IMR-90 (cell line): Measurements from ENCODE around the gene KIAA0232. TPM values are rescaled to one million over a fixed set of nuclear protein-coding genes. Genes with fewer than 3 reads are reported as not detected.

Experiments used
- ATAC-seq: fragments of 200-7000 bp; cut with Tn5 transposase; 2 replicates; pipeline ENCODE4 v1.9.1; 2020; ENCODE audit warnings: low read depth, mild to moderate bottlenecking, moderate library complexity
- BruUV-seq: library from RNA; stranded (reverse); fragments of 400-500 nt; replicated peaks from 2 replicates; lab custom pipeline; 2021; lab: Mats Ljungman, UMichigan
- CTCF ChIA-PET: fragments of 300-600 bp; formaldehyde crosslinking; extraction: SDS; loops from one replicate; lab custom pipeline; 2021; ENCODE audit warnings: antibody characterized with exemption; lab: Yijun Ruan, JAX
- POLR2A ChIA-PET: fragments of 300-600 bp; sonication (Branson Sonifier 250); formaldehyde crosslinking; loops from one replicate; lab custom pipeline; 2022; ENCODE audit warnings: antibody characterized with exemption; ENCODE audit not compliant: unreplicated experiment; lab: Charles Lee
- DNase-seq: peaks from one replicate; pipeline ENCODE4 v3.0.0; 2013
- H2AFZ ChIP-seq: replicated peaks from 2 replicates; pipeline ENCODE3; 2013; ENCODE audit warnings: low read length, mild to moderate bottlenecking; ENCODE audit not compliant: poor library complexity
- H2AK5ac ChIP-seq: 2 replicates; pipeline ENCODE4 v1.6.1; 2013; ENCODE audit warnings: low read depth, low read length, inconsistent platforms
- H2AK9ac ChIP-seq: replicated peaks from 2 replicates; pipeline ENCODE3; 2013; ENCODE audit warnings: mild to moderate bottlenecking, low read depth, low read length, moderate library complexity; ENCODE audit not compliant: poor library complexity
- H2BK120ac ChIP-seq: 2 replicates; pipeline ENCODE4 v1.6.1; 2013; ENCODE audit warnings: low read depth, low read length, inconsistent platforms
- H2BK15ac ChIP-seq: 3 replicates; pipeline ENCODE4 v1.6.1; 2013; ENCODE audit warnings: low read depth, low read length, inconsistent platforms
- H2BK20ac ChIP-seq: 2 replicates; pipeline ENCODE4 v1.6.1; 2013; ENCODE audit warnings: low read depth, mild to moderate bottlenecking, inconsistent platforms, low read length, moderate library complexity
- H2BK5ac ChIP-seq: 2 replicates; pipeline ENCODE4 v1.6.1; 2013; ENCODE audit warnings: mild to moderate bottlenecking, low read depth, low read length, inconsistent platforms; ENCODE audit not compliant: poor library complexity, severe bottlenecking
- H3K14ac ChIP-seq: replicated peaks from 2 replicates; pipeline ENCODE4 v1.6.1; 2013; ENCODE audit warnings: low read depth, low read length, inconsistent platforms
- H3K18ac ChIP-seq: 2 replicates; pipeline ENCODE4 v1.6.1; 2013; ENCODE audit warnings: low read depth, low read length, control low read depth
- H3K23ac ChIP-seq: 2 replicates; pipeline ENCODE4 v1.6.1; 2013; ENCODE audit warnings: low read depth, low read length, inconsistent platforms
- H3K27ac ChIP-seq: 2 replicates; pipeline ENCODE4 v1.5.1; 2013; ENCODE audit warnings: mild to moderate bottlenecking, control low read depth, low read length; ENCODE audit not compliant: insufficient read depth
- H3K27me3 ChIP-seq: 2 replicates; pipeline ENCODE4 v1.6.1; 2013; ENCODE audit warnings: low read length; ENCODE audit not compliant: control insufficient read depth, insufficient read depth
- H3K36me3 ChIP-seq: 2 replicates; pipeline ENCODE4 v1.6.1; 2013; ENCODE audit warnings: low read length, mixed read lengths; ENCODE audit not compliant: control insufficient read depth, insufficient read depth
- H3K4ac ChIP-seq: 2 replicates; pipeline ENCODE4 v1.6.1; 2013; ENCODE audit warnings: low read depth, low read length, inconsistent platforms
- H3K4me1 ChIP-seq: 2 replicates; pipeline ENCODE4 v1.6.1; 2013; ENCODE audit warnings: low read length, mixed read lengths; ENCODE audit not compliant: control insufficient read depth, insufficient read depth
- H3K4me2 ChIP-seq: 2 replicates; pipeline ENCODE4 v1.6.1; 2013; ENCODE audit warnings: low read depth, mild to moderate bottlenecking, control low read depth, low read length, moderate library complexity
- H3K4me3 ChIP-seq: 2 replicates; pipeline ENCODE4 v1.5.1; 2013; ENCODE audit warnings: low read depth, mild to moderate bottlenecking, control low read depth, low read length, moderate library complexity; ENCODE audit not compliant: insufficient read depth
- H3K56ac ChIP-seq: 2 replicates; pipeline ENCODE4 v1.6.1; 2013; ENCODE audit warnings: low read length, inconsistent platforms; ENCODE audit not compliant: insufficient read depth; ENCODE audit errors: extremely low read depth
- H3K79me1 ChIP-seq, 2 experiments: 2 replicates each; pipeline ENCODE4 v1.6.1; 2013; ENCODE audit warnings: low read length in 2 of 2, inconsistent platforms in 1 of 2, low read depth in 1 of 2
- H3K9ac ChIP-seq: 2 replicates; pipeline ENCODE4 v1.6.1; 2013; ENCODE audit warnings: low read depth, low read length, control low read depth
- H3K9me1 ChIP-seq: 2 replicates; pipeline ENCODE4 v1.6.1; 2013; ENCODE audit warnings: low read length, inconsistent platforms; ENCODE audit not compliant: insufficient read depth
- H3K9me3 ChIP-seq: 2 replicates; pipeline ENCODE4 v1.6.1; 2013; ENCODE audit warnings: low read length; ENCODE audit not compliant: control insufficient read depth, insufficient read depth
- H4K20me1 ChIP-seq: 2 replicates; pipeline ENCODE4 v1.6.1; 2013; ENCODE audit warnings: low read length, inconsistent platforms; ENCODE audit not compliant: insufficient read depth
- H4K5ac ChIP-seq: 2 replicates; pipeline ENCODE4 v1.6.1; 2013; ENCODE audit warnings: mild to moderate bottlenecking, low read depth, low read length, control low read depth
- H4K8ac ChIP-seq, 2 experiments: 2 replicates each; pipeline ENCODE4 v1.6.1; 2013; ENCODE audit warnings: low read depth in 2 of 2, low read length in 2 of 2, control low read depth in 1 of 2, inconsistent platforms in 1 of 2
- H4K91ac ChIP-seq: 2 replicates; pipeline ENCODE4 v1.6.1; 2013; ENCODE audit warnings: low read depth, low read length, inconsistent platforms; ENCODE audit not compliant: insufficient read depth
- BHLHE40 ChIP-seq: fragments of 150-350 bp; IDR thresholded peaks from 2 replicates; pipeline ENCODE4 v1.6.1; 2016; ENCODE audit warnings: mild to moderate bottlenecking, low read depth, low read length
- MAFK ChIP-seq: IDR thresholded peaks from 2 replicates; pipeline ENCODE4 v1.6.1; 2012; ENCODE audit warnings: low read depth, low read length, improper control_type of control experiment
- NFE2L2 ChIP-seq: fragments of 150-350 bp; IDR thresholded peaks from 2 replicates; pipeline ENCODE4 v1.6.1; 2016; ENCODE audit warnings: low read depth, mild to moderate bottlenecking, low read length
- RCOR1 ChIP-seq: IDR thresholded peaks from 2 replicates; pipeline ENCODE4 v1.6.1; 2012; ENCODE audit warnings: mild to moderate bottlenecking, low read length, improper control_type of control experiment; ENCODE audit not compliant: insufficient replicate concordance
- WGBS, 2 experiments: methylation state at CpG; one replicate each; pipeline versions ENCODE4 v1.1.5 to v1.1.7; 2013; ENCODE audit warnings: missing lambda C conversion rate in 2 of 2; ENCODE audit not compliant: insufficient read length in 1 of 2; ENCODE audit errors: extremely low coverage in 2 of 2; 5-methylcytosine and 5-hydroxymethylcytosine counted together
- dilution Hi-C: fragments of 300-500 bp; cut with HindIII; formaldehyde crosslinking; loops from one replicate; pipeline ENCODE4 v1.14.3; 2018; ENCODE audit warnings: low sequenced_read_pairs; ENCODE audit not compliant: unreplicated experiment
- in situ Hi-C: fragments of 300-500 bp; cut with MboI; formaldehyde crosslinking; loops from 3 replicates; pipeline ENCODE4 v1.14.3; 2019; ENCODE audit warnings: low sequenced_read_pairs, inconsistent platforms, mixed read lengths
- intact Hi-C: fragments of 100-400 bp; cut with micrococcal nuclease; formaldehyde crosslinking; loops from 2 replicates; pipeline ENCODE4 v1.10.0; 2022
- polyA plus RNA-seq, 3 experiments: library from polyadenylated mRNA; depleted of rRNA; stranded (reverse); fragments of >200 nt; gene quantifications; 2 replicates each; pipeline ENCODE4 v1.2.3, GENCODE V29; 2012; ENCODE audit warnings: low replicate concordance in 1 of 3
- total RNA-seq: library from RNA; depleted of rRNA; stranded (reverse); fragments of >200 nt; gene quantifications from 2 replicates; pipeline ENCODE4 v1.2.3, GENCODE V29; 2012
- TF ChIP-seq, protein P1 (sequence below): fragments of 150-350 bp; IDR thresholded peaks from 2 replicates; pipeline ENCODE4 v1.6.1; 2016; ENCODE audit warnings: low read depth, mild to moderate bottlenecking, low read length, moderate library complexity, borderline replicate concordance
- TF ChIP-seq, protein P2 (sequence below): conservative IDR thresholded peaks from 2 replicates; pipeline ENCODE4 v1.5.1; 2012; ENCODE audit warnings: mild to moderate bottlenecking, low read depth, low read length, improper control_type of control experiment

KIAA0232 gene
- total and polyA plus RNA-seq, 2 of the 4 experiments (the other 2 are of a cell fraction): 6.8 to 19.5 TPM

GRCh38 chr4:6910340-6910959, 127.9 kb downstream of the KIAA0232 start:
- no peaks in the 10 kb centered on the region for H3K27me3 ChIP-seq
- peak overlapping the region; percentile 95 for H2AFZ ChIP-seq
- in situ Hi-C loops: no loop called here
- intact Hi-C loops: loop anchor here (5.0 kb wide), 1 partner anchor 62 kb away; no protein-coding TSS in a partner anchor
- 62% methylated on average over 4 of the region's 31 CpGs; no CpG with 5 or more reads in 1 of the 2 experiments for WGBS, 2 experiments
- peaks cover 9% of the 10 kb centered on the region for H3K4me1 ChIP-seq
- H4K8ac ChIP-seq: no peak overlapping the region
- ATAC-seq (no peak), DNase-seq (no peak)
- no peaks in the 10 kb centered on the region for H3K9me3 ChIP-seq
- H3K56ac ChIP-seq: no peak overlapping the region
- no peak overlapping the region for H3K27ac ChIP-seq
- no peak overlapping the region; the same call in 1 of the 2 replicates for H3K18ac ChIP-seq
- no peak overlapping the region for H2BK20ac ChIP-seq
- peaks cover 11% of the 10 kb centered on the region for H4K20me1 ChIP-seq
- peak overlapping the region; percentile 53 for H3K9ac ChIP-seq
- TF ChIP-seq RCOR1 (no peak), BHLHE40 (no peak), NFE2L2 (no peak), MAFK (no peak)
- TF ChIP-seq, protein P1, sequence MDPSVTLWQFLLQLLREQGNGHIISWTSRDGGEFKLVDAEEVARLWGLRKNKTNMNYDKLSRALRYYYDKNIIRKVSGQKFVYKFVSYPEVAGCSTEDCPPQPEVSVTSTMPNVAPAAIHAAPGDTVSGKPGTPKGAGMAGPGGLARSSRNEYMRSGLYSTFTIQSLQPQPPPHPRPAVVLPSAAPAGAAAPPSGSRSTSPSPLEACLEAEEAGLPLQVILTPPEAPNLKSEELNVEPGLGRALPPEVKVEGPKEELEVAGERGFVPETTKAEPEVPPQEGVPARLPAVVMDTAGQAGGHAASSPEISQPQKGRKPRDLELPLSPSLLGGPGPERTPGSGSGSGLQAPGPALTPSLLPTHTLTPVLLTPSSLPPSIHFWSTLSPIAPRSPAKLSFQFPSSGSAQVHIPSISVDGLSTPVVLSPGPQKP: no peak
- TF ChIP-seq, protein P2, sequence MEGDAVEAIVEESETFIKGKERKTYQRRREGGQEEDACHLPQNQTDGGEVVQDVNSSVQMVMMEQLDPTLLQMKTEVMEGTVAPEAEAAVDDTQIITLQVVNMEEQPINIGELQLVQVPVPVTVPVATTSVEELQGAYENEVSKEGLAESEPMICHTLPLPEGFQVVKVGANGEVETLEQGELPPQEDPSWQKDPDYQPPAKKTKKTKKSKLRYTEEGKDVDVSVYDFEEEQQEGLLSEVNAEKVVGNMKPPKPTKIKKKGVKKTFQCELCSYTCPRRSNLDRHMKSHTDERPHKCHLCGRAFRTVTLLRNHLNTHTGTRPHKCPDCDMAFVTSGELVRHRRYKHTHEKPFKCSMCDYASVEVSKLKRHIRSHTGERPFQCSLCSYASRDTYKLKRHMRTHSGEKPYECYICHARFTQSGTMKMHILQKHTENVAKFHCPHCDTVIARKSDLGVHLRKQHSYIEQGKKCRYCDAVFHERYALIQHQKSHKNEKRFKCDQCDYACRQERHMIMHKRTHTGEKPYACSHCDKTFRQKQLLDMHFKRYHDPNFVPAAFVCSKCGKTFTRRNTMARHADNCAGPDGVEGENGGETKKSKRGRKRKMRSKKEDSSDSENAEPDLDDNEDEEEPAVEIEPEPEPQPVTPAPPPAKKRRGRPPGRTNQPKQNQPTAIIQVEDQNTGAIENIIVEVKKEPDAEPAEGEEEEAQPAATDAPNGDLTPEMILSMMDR: no peak
- H3K36me3 ChIP-seq: no peaks in the 10 kb centered on the region
- 0 out of 2 replicates have a peak overlapping the region, but pooled peaks have one; percentile 1 for H3K14ac ChIP-seq
- ChIA-PET CTCF (no interaction called here), POLR2A (no interaction called here)
- peak overlapping the region; percentile 81 for H3K4me3 ChIP-seq
- H4K5ac ChIP-seq: no peak overlapping the region
- peak overlapping the region; percentile 3; the same call in 1 of the 2 replicates for H3K4ac ChIP-seq
- dilution Hi-C loops: no loop called here
- no peak overlapping the region for H2BK120ac ChIP-seq
- no TSS peak for BruUV-seq
- peak overlapping the region; percentile 4; the same call in 1 of the 2 replicates for H3K23ac ChIP-seq
- peak overlapping the region; percentile 78 for H3K4me2 ChIP-seq
- H3K9me1 ChIP-seq: peaks cover 10% of the 10 kb centered on the region; the same call in 1 of the 2 replicates
- peak overlapping the region; percentile 35; the same call in 1 of the 2 replicates for H2AK5ac ChIP-seq
- H2AK9ac ChIP-seq: peak overlapping the region; percentile 94
- no peak overlapping the region for H2BK15ac ChIP-seq
- H3K79me1 ChIP-seq: peaks cover 10 to 39% of the 10 kb centered on the region in 2 experiments; a peak in 3 of 4 replicates
- H2BK5ac ChIP-seq: no peak overlapping the region
- H4K91ac ChIP-seq: 0 out of 2 replicates have a peak overlapping the region, but pooled peaks have one; percentile 34
